Loucy (cell line): Measurements from ENCODE around the gene KCNT1.

Experiments used
- CTCF ChIP-seq: fragments of 200-600 bp; sonication (generic); conservative IDR thresholded peaks from 2 replicates; pipeline ENCODE4 v1.5.1; 2014; ENCODE audit warnings: mild to moderate bottlenecking, antibody characterized with exemption, low read length
- EZH2phosphoT487 ChIP-seq: fragments of 200-600 bp; IDR thresholded peaks from 2 replicates; pipeline ENCODE4 v1.6.1; 2018; ENCODE audit warnings: antibody characterized with exemption, mild to moderate bottlenecking, moderate library complexity, borderline replicate concordance

GRCh38 chr9:135734616-135735144 lies 32.7 kb downstream of the KCNT1 start:
- TF ChIP-seq CTCF (no peak), EZH2phosphoT487 (no peak)
